Chondrocyte (in vitro differentiated cells): ENCODE data around the gene GASK1B. TPM values are rescaled to one million over a fixed set of nuclear protein-coding genes. Genes with fewer than 3 reads are reported as not detected.

Experiments used
- DNase-seq: peaks from one replicate; pipeline ENCODE4 v3.0.0; 2021; ENCODE audit warnings: mixed read lengths, low spot score
- H3K27ac Mint-ChIP-seq: one replicate; pipeline ENCODE4 v1.8.0; 2021; ENCODE audit warnings: mild to moderate bottlenecking, moderate library complexity, mixed read lengths; ENCODE audit not compliant: unreplicated experiment
- H3K27me3 Mint-ChIP-seq: 2 replicates; pipeline ENCODE4 v1.8.0; 2021; ENCODE audit warnings: low read depth, mixed read lengths
- H3K36me3 Mint-ChIP-seq: 2 replicates; pipeline ENCODE4 v1.8.0; 2021; ENCODE audit warnings: low read depth, mixed read lengths
- H3K4me1 Mint-ChIP-seq: 2 replicates; pipeline ENCODE4 v1.8.0; 2021; ENCODE audit warnings: low read depth, mild to moderate bottlenecking, mixed read lengths
- H3K4me3 Mint-ChIP-seq: one replicate; pipeline ENCODE4 v1.8.0; 2021; ENCODE audit warnings: mild to moderate bottlenecking, moderate library complexity, mixed read lengths; ENCODE audit not compliant: unreplicated experiment
- H3K9me3 Mint-ChIP-seq: 2 replicates; pipeline ENCODE4 v1.8.0; 2021; ENCODE audit warnings: low read depth, mixed read lengths
- CTCF ChIP-seq: fragments of 200-600 bp; sonication (generic); IDR thresholded peaks from 2 replicates; pipeline ENCODE4 v1.5.0; 2021; ENCODE audit warnings: antibody characterized with exemption, mild to moderate bottlenecking, moderate library complexity
- total RNA-seq: library from RNA; stranded (reverse); gene quantifications from 3 replicates; pipeline ENCODE4 v1.2.1, GENCODE V29; 2021

The GASK1B gene
- total RNA-seq, 1 donor from 2014 or later: 37.6 TPM

DNA sequence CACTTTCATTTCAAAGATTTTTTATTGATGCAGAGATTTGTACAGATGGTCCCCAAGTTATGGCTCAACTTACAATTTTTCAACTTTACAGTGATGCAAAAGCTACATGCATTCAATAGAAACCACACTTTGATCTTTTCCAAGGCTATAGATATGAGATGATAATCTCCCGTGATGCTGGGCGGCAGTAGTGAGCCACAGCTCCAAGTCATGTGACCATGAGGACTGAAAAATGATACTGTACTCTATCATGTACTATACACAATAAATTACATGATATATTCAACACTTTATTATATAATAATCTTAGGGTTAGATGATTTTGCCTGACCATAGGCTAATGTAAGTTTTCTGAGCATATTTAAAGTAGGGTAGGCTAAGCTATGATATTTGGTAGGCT lies 14.0 kb upstream of the GASK1B start:
- Mint-ChIP-seq H3K4me3 (no peak overlapping the region), H3K4me1 (peaks cover 7% of the 10 kb centered on the region), H3K9me3 (no peaks in the 10 kb centered on the region), H3K27ac (no peak overlapping the region), H3K27me3 (no peaks in the 10 kb centered on the region), H3K36me3 (no peaks in the 10 kb centered on the region)
- DNase-seq: no peak
- TF ChIP-seq CTCF: no peak

GRCh38 chr4:158182736-158183135 lies 9.9 kb upstream of the GASK1B start:
- no peak overlapping the region for H3K4me3 Mint-ChIP-seq

GRCh38 chr4:158181906-158182305 lies 9.1 kb upstream of the GASK1B start:
- Mint-ChIP-seq H3K4me1 (peaks cover 31% of the 10 kb centered on the region), H3K36me3 (no peaks in the 10 kb centered on the region), H3K4me3 (no peak overlapping the region), H3K27me3 (no peaks in the 10 kb centered on the region), H3K27ac (no peak overlapping the region), H3K9me3 (no peaks in the 10 kb centered on the region)
- no peak for TF ChIP-seq CTCF
- DNase-seq: no peak

More at GRCh38 chr4:158182736-158183135, 9.9 kb upstream of the GASK1B start:
- DNase-seq: no peak
- Mint-ChIP-seq H3K27ac (no peak overlapping the region), H3K4me1 (peaks cover 31% of the 10 kb centered on the region), H3K27me3 (no peaks in the 10 kb centered on the region), H3K36me3 (no peaks in the 10 kb centered on the region), H3K9me3 (no peaks in the 10 kb centered on the region)
- no peak for TF ChIP-seq CTCF

DNA sequence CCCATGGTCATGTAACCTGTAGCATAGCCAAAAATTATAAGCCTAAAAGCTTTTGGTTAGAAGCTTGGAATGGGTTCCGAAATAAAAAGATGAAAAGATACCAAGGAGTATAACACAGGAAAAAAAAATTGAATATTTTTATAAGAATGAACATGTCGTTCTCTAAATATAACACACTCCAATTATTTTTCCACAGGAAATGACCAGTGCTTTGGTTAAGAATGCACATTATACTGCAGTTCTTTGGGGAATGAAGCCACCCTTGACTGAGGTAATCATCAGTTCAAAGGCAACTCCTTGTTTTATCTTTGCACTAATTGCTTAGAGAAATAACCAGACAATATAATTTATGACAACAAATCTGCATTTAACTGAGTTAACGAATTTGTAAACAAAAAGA lies 6.6 kb upstream of the GASK1B start:
- Mint-ChIP-seq H3K4me3 (no peak overlapping the region), H3K27ac (peak overlapping the region; percentile 84), H3K9me3 (no peaks in the 10 kb centered on the region), H3K4me1 (peaks cover 38% of the 10 kb centered on the region), H3K36me3 (no peaks in the 10 kb centered on the region), H3K27me3 (no peaks in the 10 kb centered on the region)
- no peak for TF ChIP-seq CTCF
- no peak for DNase-seq

DNA sequence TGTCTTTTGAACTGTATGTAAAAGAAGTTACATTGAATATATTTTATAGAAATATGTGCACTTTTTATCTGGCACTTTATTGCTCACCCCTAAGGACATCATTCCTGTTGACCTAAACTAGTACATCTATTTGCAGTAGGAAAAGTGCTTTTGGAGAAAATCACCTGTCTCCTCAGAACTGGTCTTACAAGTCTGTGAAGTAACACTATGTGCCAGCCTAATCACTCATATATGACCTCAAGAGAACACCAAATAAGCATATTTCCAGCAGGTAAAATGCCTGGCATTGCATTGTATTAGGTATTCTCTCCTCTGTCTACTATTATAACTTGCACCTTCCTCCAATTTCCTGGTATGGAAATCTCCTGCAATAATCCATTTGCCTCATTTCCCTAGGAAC lies 4.0 kb upstream of the GASK1B start:
- no peak for DNase-seq
- TF ChIP-seq CTCF: no peak
- Mint-ChIP-seq H3K27ac (no peak overlapping the region), H3K27me3 (no peaks in the 10 kb centered on the region), H3K4me1 (peaks cover 43% of the 10 kb centered on the region), H3K4me3 (no peak overlapping the region), H3K9me3 (no peaks in the 10 kb centered on the region), H3K36me3 (no peaks in the 10 kb centered on the region)
